Progenitor cell of endocrine pancreas (in vitro differentiated cells): ENCODE measurements around the gene ABHD1. TPM values are rescaled to one million over a fixed set of nuclear protein-coding genes. Genes with fewer than 3 reads are reported as not detected.
"Not testable (repeated sequence)": the region's sequence is repeated elsewhere in the genome, so short reads cannot be mapped to it uniquely, and the experiment has no call there.

Experiments used
- DNase-seq: peaks from one replicate; pipeline ENCODE4 v3.0.0; 2021; ENCODE audit warnings: low spot score; ENCODE audit not compliant: unreplicated experiment
- H3K27ac Mint-ChIP-seq: 2 replicates; pipeline ENCODE4 v1.8.0; 2021; ENCODE audit warnings: mild to moderate bottlenecking, moderate library complexity, mixed read lengths
- H3K27me3 Mint-ChIP-seq: 2 replicates; pipeline ENCODE4 v1.8.0; 2021; ENCODE audit warnings: mixed read lengths
- H3K36me3 Mint-ChIP-seq: 2 replicates; pipeline ENCODE4 v1.8.0; 2022; ENCODE audit warnings: mixed read lengths; ENCODE audit not compliant: insufficient read depth
- H3K4me1 Mint-ChIP-seq: 2 replicates; pipeline ENCODE4 v1.8.0; 2021; ENCODE audit warnings: low read depth, mixed read lengths
- H3K4me3 Mint-ChIP-seq: 2 replicates; pipeline ENCODE4 v1.8.0; 2021; ENCODE audit warnings: low read depth, mild to moderate bottlenecking, moderate library complexity, mixed read lengths
- H3K9me3 Mint-ChIP-seq: 2 replicates; pipeline ENCODE4 v1.8.0; 2021; ENCODE audit warnings: low read depth, mixed read lengths
- total RNA-seq: library from RNA; stranded (reverse); gene quantifications from 2 replicates; pipeline ENCODE4 v1.2.1, GENCODE V29; 2021
- TF ChIP-seq, protein P1 (sequence below): fragments of 200-600 bp; sonication (generic); IDR thresholded peaks from one replicate; pipeline ENCODE4 v1.5.0; 2021; ENCODE audit warnings: antibody characterized with exemption, mild to moderate bottlenecking; ENCODE audit not compliant: unreplicated experiment

ABHD1 gene
- total RNA-seq, 1 donor from 2014 or later = 0.34 TPM

DNA sequence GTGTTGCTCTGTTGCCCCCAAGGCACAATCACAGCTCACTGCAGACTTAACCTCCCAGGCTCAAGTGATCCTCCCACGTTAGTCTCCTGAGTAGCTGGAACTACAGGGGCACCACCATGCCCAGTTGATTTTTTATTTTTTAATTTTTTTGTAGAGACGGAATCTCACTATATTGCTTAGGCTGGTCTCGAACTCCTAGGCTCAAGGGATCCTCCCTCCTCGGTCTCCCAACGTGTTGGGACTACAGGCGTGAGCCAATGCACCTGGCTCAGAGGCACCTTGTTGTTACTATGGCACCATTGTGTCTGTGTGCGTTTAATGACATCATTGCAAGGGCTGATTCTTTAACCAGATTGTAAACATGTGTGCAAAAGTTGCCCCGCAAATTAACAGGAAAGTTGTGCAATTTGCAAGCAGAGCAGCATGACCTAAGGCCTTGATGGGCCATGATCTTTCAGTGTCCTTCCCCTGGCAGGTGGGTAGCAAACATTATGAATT lies 47.8 kb downstream of the ABHD1 start:
- no peaks in the 10 kb centered on the region for H3K36me3 Mint-ChIP-seq
- TF ChIP-seq, protein P1, sequence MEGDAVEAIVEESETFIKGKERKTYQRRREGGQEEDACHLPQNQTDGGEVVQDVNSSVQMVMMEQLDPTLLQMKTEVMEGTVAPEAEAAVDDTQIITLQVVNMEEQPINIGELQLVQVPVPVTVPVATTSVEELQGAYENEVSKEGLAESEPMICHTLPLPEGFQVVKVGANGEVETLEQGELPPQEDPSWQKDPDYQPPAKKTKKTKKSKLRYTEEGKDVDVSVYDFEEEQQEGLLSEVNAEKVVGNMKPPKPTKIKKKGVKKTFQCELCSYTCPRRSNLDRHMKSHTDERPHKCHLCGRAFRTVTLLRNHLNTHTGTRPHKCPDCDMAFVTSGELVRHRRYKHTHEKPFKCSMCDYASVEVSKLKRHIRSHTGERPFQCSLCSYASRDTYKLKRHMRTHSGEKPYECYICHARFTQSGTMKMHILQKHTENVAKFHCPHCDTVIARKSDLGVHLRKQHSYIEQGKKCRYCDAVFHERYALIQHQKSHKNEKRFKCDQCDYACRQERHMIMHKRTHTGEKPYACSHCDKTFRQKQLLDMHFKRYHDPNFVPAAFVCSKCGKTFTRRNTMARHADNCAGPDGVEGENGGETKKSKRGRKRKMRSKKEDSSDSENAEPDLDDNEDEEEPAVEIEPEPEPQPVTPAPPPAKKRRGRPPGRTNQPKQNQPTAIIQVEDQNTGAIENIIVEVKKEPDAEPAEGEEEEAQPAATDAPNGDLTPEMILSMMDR = no peak
- no peak overlapping the region for H3K27ac Mint-ChIP-seq
- no peak overlapping the region for H3K4me3 Mint-ChIP-seq
- H3K27me3 Mint-ChIP-seq = peaks cover 11% of the 10 kb centered on the region
- H3K4me1 Mint-ChIP-seq = peaks cover 3% of the 10 kb centered on the region
- no peaks in the 10 kb centered on the region for H3K9me3 Mint-ChIP-seq
- no peak for DNase-seq

DNA sequence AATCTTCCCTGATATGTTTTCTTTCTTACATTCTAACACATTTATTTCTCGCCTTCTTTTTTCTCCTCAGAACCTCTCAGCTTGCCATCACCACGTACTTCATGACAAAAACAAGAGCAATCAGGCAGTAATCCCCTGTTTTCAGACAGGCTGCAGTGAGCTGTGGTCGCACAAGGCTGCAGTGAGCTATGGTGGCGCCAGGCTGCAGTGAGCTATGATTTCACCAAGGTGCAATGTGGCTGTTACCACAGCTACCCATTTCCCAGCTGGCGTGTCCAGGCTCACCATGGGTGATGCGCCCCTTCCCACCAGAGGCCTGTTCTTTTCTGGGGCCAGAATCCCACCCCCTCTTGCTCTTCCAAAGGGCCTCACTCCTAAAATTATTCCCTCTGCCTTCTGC lies 51.0 kb downstream of the ABHD1 start:
- Mint-ChIP-seq H3K27me3 (peaks cover 8% of the 10 kb centered on the region), H3K36me3 (no peaks in the 10 kb centered on the region), H3K9me3 (no peaks in the 10 kb centered on the region), H3K4me3 (no peak overlapping the region), H3K27ac (no peak overlapping the region), H3K4me1 (no peaks in the 10 kb centered on the region)
- TF ChIP-seq, protein P1 = no peak
- no peak for DNase-seq

DNA sequence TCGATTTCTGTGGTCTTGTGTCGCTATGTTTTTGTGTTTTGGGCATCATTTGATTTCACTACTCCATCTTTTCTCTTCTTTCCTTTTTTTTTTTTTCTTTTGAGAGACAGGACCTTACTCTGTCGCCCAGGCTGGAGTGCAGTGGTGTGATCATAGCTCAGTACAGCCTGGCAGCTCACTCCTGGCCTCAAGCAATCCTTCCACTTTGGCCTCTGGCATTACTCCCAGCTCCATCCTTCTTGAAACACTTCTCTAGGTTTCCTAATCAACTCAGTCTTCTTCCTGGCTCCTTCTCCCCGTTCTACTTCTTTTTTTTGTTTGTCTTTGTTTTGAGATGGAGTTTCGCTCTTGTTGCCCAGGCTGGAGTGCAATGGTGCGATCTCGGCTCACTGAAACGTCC lies 51.7 kb downstream of the ABHD1 start:
- Mint-ChIP-seq H3K27ac (no peak overlapping the region), H3K4me1 (no peaks in the 10 kb centered on the region), H3K27me3 (peaks cover 8% of the 10 kb centered on the region), H3K9me3 (no peaks in the 10 kb centered on the region), H3K36me3 (no peaks in the 10 kb centered on the region), H3K4me3 (no peak overlapping the region)
- DNase-seq = no peak
- TF ChIP-seq, protein P1 = no peak

DNA sequence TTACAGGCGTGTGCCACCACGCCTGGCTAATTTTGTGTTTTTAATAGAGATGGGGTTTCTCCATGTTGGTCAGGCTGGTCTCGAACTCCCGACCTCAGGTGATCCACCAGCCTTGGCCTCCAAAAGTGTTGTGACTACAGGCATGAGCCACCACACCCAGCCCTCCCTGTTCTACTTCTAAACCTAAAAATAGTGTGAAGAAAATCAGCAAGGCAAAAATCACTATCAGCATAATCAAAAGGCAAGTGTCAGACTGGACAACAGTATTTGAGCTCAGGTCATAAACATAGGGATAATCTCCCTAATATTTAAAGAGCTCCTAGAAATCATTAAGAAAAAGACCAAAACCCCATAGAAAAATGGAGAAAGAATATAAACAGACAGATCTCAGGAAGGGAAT lies 52.2 kb downstream of the ABHD1 start:
- not testable (repeated sequence) for H3K4me3 Mint-ChIP-seq, H3K36me3 Mint-ChIP-seq, H3K27ac Mint-ChIP-seq, H3K9me3 Mint-ChIP-seq, H3K4me1 Mint-ChIP-seq, DNase-seq, H3K27me3 Mint-ChIP-seq

DNA sequence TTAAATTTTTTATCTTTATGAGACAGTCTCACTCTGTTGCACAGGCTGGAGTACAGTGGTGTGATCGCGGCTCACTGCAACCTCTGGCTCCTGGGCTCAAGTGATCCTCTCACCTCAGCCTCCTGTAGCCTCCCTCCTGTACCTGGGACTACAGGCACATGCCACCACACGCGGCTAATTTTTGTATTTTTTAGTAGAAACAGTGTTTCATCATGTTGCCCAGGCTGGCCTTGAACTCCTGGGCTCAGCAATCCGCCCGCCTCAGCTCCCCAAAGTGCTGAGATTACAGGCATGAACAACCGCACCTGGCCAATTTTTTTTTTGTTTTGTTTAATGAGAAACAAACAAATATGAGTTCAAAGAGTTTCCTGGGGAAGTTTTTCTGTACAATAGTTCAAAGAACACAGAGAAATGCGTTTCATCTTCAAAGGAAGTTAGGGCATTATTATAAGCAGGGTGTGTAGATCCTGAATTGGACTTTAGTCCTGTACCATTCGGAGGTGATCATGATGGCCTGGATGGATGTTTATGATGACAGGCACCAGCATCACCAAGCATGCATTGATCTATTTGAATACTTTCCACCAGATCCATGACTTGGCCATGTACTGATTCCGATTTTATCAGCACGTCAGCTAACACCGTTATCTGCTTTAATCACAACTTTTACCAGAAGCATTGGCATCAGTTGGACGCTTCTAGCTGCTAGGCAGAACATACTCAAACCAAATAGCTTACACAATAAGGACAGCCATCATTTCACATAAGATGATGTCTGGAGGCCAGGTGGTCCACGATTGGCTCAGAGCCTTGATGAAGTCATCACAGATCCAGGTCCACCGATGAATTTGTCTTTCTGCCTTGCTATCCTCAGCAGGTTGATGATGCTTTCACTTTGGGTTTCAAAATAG lies 54.1 kb downstream of the ABHD1 start:
- no peak for DNase-seq
- TF ChIP-seq, protein P1 = no peak
- Mint-ChIP-seq H3K27ac (no peak overlapping the region), H3K27me3 (no peaks in the 10 kb centered on the region), H3K4me1 (no peaks in the 10 kb centered on the region), H3K9me3 (no peaks in the 10 kb centered on the region), H3K36me3 (no peaks in the 10 kb centered on the region), H3K4me3 (no peak overlapping the region)

DNA sequence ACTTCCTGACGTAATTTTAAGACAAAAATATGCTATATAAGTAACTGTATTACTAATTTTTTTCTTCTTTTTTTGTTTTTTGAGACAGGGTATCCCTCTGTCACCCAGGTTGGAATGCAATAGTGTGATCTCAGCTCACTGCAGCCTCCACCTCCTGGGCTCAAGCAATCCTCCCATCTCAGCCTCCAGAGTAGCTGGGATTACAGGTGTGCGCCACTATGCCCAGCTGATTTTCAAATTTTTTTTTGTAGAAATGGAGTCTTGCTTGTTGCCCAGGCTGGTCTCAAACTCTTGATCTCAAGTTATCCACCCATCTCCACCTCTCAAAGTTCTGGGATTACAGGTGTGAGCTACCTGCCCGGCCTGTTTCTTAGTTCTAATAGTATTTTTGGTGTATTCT lies 54.9 kb downstream of the ABHD1 start:
- H3K27me3 Mint-ChIP-seq = no peaks in the 10 kb centered on the region
- no peak for DNase-seq

More for the DNA sequence above, 54.9 kb downstream of the ABHD1 start:
- H3K9me3 Mint-ChIP-seq = no peaks in the 10 kb centered on the region
- no peak overlapping the region for H3K4me3 Mint-ChIP-seq
- H3K4me1 Mint-ChIP-seq = no peaks in the 10 kb centered on the region
- TF ChIP-seq, protein P1 = no peak
- H3K36me3 Mint-ChIP-seq = no peaks in the 10 kb centered on the region
- no peak overlapping the region for H3K27ac Mint-ChIP-seq
